Measurements from ENCODE around the gene ST7L. TPM values are rescaled to one million over a fixed set of nuclear protein-coding genes. Genes with fewer than 3 reads are reported as not detected.

ST7L gene
- total and polyA plus RNA-seq, 2 of the 4 experiments (the other 2 are of a cell fraction) = 7.7 to 14.7 TPM

DNA sequence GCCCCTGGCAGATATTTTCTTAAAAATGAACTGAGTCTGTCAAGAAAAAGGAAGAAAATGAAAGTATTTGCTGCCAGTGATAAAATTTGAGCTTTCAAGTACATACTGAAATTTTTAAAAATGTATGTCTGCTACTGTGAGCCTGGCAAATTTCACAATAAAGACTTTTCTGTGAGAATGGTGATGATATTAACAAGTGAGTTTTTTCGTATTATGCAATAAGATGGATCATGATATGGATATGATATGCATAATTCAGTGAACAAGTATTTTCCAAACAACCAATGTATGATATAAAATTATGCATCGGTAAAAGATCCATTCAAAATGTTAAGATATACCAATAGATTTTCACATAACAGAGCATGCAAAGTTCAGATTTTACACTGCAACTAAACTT lies 15.9 kb downstream of the ST7L start:
- no peaks in the 10 kb centered on the region for H3K9me1 ChIP-seq (ENCODE audit: insufficient read depth, low read length)
- no peak overlapping the region for H3K27ac ChIP-seq (ENCODE audit: insufficient read depth, low read length)
- no peak overlapping the region for H2AFZ ChIP-seq (replicated peaks; ENCODE audit: low read length, poor library complexity)
- peaks cover 26% of the 10 kb centered on the region for H3K36me3 ChIP-seq (ENCODE audit: control insufficient read depth, insufficient read depth, low read length)
- no peak overlapping the region for H4K8ac ChIP-seq (ENCODE audit: low read depth in 2 of 2, low read length in 2 of 2)
- H3K9me3 ChIP-seq (ENCODE audit: control insufficient read depth, insufficient read depth, low read length) = no peaks in the 10 kb centered on the region
- ChIA-PET CTCF (interaction anchor here (0.6 to 1.0 kb wide), 2 partner anchors 102 to 136 kb away, joined by 3 read pairs; no protein-coding TSS in a partner anchor), POLR2A (ENCODE audit: unreplicated experiment) (no interaction called here)
- TF ChIP-seq CEBPB (IDR thresholded peaks at IDR 0.05; ENCODE audit: low read depth, low read length) (peak; percentile 55; the same call in 1 of the 2 replicates), CHD1 (IDR thresholded peaks at IDR 0.05; ENCODE audit: low read depth, low read length) (no peak)
- peaks cover 4 to 5% of the 10 kb centered on the region in 2 experiments; a peak in 1 of 4 replicates for H3K79me1 ChIP-seq (ENCODE audit: low read depth in 1 of 2, low read length in 2 of 2)
- no peak overlapping the region for H2AK5ac ChIP-seq (ENCODE audit: low read depth, low read length)
- in situ Hi-C loops (cut with MboI; ENCODE audit: low sequenced_read_pairs) (no loop called here), intact Hi-C loops (cut with micrococcal nuclease) (no loop called here), dilution Hi-C loops (cut with HindIII; ENCODE audit: low sequenced_read_pairs, unreplicated experiment) (no loop called here)
- no peak overlapping the region for H2AK9ac ChIP-seq (replicated peaks; ENCODE audit: low read depth, low read length, poor library complexity)
- BruUV-seq (replicated peaks) = no TSS peak
- no peak overlapping the region for H3K4ac ChIP-seq (ENCODE audit: low read depth, low read length)
- H3K14ac ChIP-seq (replicated peaks; ENCODE audit: low read depth, low read length) = no peak overlapping the region
- no peak overlapping the region for H4K5ac ChIP-seq (ENCODE audit: low read depth, low read length)
- H3K18ac ChIP-seq (ENCODE audit: low read depth, low read length) = no peak overlapping the region
- no peak overlapping the region for H2BK15ac ChIP-seq (ENCODE audit: low read depth, low read length)
- no peak overlapping the region for H2BK5ac ChIP-seq (ENCODE audit: low read depth, low read length, poor library complexity, severe bottlenecking)
- H3K56ac ChIP-seq (ENCODE audit: extremely low read depth, insufficient read depth, low read length) = no peak overlapping the region
- no CpG with 5 or more reads among the region's 2 CpGs for WGBS, 2 experiments (ENCODE audit: extremely low coverage in 2 of 2, insufficient read length in 1 of 2)
- H2BK120ac ChIP-seq (ENCODE audit: low read depth, low read length) = no peak overlapping the region
- no peak overlapping the region for H3K23ac ChIP-seq (ENCODE audit: low read depth, low read length)
- no peaks in the 10 kb centered on the region for H3K4me1 ChIP-seq (ENCODE audit: control insufficient read depth, insufficient read depth, low read length)
- no peak overlapping the region for H3K4me2 ChIP-seq (ENCODE audit: low read depth, low read length)
- H3K9ac ChIP-seq (ENCODE audit: low read depth, low read length) = no peak overlapping the region
- H4K20me1 ChIP-seq (ENCODE audit: insufficient read depth, low read length) = no peaks in the 10 kb centered on the region
- H3K4me3 ChIP-seq (ENCODE audit: insufficient read depth, low read depth, low read length) = no peak overlapping the region
- no peak for DNase-seq
- H3K27me3 ChIP-seq (ENCODE audit: control insufficient read depth, insufficient read depth, low read length) = no peaks in the 10 kb centered on the region
- no peak overlapping the region for H4K91ac ChIP-seq (ENCODE audit: insufficient read depth, low read depth, low read length)
- H2BK20ac ChIP-seq (ENCODE audit: low read depth, low read length) = no peak overlapping the region
- no peak for ATAC-seq (ENCODE audit: low read depth)

Data from IMR-90 (cell line).